ENCODE measurements around the gene AUTS2. TPM values are rescaled to one million over a fixed set of nuclear protein-coding genes. Genes with fewer than 3 reads are reported as not detected.

AUTS2 gene
- total RNA-seq, 1 donor from 2014 or later, result 53.0 TPM

DNA sequence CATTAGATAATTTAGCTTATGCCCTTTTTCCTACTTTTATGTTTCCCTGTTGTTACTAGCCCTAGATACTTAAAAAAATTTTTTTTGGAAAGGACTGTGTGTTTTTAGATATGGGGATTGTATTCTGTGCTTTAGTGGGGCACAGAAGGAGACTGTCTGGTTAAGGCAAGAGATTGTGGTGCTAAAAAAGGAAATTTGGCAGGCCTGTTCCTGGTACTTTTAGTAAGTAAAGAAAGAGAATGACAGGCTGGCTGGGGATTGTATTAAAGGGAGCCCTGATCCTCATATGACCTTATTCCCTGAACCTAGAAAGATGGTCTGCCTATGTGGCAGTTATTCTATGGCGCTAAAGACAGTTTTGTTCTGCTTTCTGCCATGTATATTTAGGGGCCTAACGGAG lies 74.8 kb downstream of the AUTS2 start:
- DNase-seq (ENCODE audit: extremely low spot score in 2 of 2), result no peak
- H3K36me3 ChIP-seq, result no peaks in the 10 kb centered on the region
- no peaks in the 10 kb centered on the region for H3K27me3 ChIP-seq
- no peak overlapping the region for H3K27ac ChIP-seq
- intact Hi-C loops (cut with DNase I), result no loop called here
- no peak overlapping the region for H3K4me3 ChIP-seq
- TF ChIP-seq POLR2AphosphoS5 (IDR thresholded peaks at IDR 0.05; ENCODE audit: insufficient read depth in 1 of 2, low read depth in 1 of 2) (no peak), POLR2A (IDR thresholded peaks at IDR 0.05) (no peak)
- TF ChIP-seq, protein P1, sequence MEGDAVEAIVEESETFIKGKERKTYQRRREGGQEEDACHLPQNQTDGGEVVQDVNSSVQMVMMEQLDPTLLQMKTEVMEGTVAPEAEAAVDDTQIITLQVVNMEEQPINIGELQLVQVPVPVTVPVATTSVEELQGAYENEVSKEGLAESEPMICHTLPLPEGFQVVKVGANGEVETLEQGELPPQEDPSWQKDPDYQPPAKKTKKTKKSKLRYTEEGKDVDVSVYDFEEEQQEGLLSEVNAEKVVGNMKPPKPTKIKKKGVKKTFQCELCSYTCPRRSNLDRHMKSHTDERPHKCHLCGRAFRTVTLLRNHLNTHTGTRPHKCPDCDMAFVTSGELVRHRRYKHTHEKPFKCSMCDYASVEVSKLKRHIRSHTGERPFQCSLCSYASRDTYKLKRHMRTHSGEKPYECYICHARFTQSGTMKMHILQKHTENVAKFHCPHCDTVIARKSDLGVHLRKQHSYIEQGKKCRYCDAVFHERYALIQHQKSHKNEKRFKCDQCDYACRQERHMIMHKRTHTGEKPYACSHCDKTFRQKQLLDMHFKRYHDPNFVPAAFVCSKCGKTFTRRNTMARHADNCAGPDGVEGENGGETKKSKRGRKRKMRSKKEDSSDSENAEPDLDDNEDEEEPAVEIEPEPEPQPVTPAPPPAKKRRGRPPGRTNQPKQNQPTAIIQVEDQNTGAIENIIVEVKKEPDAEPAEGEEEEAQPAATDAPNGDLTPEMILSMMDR (IDR thresholded peaks at IDR 0.05), result no peak
- H3K9me3 ChIP-seq, result no peaks in the 10 kb centered on the region
- peaks cover 34% of the 10 kb centered on the region for H3K4me1 ChIP-seq

DNA sequence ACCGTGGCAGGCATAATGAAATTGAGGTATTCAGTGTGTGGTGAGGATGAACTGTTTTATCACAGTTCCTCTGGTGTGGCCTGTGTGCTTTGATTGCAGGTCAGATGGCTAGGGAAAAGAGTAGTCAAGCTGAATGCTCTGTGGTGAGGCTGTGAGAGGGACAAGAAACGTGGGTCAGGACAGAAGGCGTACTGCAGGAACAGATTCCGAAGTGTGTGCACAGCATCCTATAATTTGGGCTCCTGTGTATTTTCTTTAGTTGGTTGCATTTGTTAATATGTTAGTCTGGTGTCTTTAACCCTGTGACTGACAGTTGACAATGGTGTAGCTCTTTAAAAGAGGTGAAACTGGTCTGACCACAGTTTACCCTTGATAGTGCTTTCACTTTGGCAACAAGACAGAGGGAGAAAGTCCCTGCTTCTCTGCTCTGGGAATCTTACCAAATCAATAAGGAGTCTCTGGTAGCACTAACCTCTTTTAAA lies 76.5 kb downstream of the AUTS2 start:
- Histone ChIP-seq H3K4me1 (peaks cover 47% of the 10 kb centered on the region), H3K4me3 (no peak overlapping the region), H3K36me3 (no peaks in the 10 kb centered on the region), H3K9me3 (no peaks in the 10 kb centered on the region), H3K27me3 (no peaks in the 10 kb centered on the region), H3K27ac (no peak overlapping the region)
- intact Hi-C loops (cut with DNase I), result no loop called here
- no peak for TF ChIP-seq POLR2AphosphoS5 (IDR thresholded peaks at IDR 0.05; ENCODE audit: insufficient read depth in 1 of 2, low read depth in 1 of 2)
- no peak for TF ChIP-seq POLR2A (IDR thresholded peaks at IDR 0.05)
- TF ChIP-seq, protein P1 (IDR thresholded peaks at IDR 0.05), result no peak
- no peak for DNase-seq (ENCODE audit: extremely low spot score in 2 of 2)

DNA sequence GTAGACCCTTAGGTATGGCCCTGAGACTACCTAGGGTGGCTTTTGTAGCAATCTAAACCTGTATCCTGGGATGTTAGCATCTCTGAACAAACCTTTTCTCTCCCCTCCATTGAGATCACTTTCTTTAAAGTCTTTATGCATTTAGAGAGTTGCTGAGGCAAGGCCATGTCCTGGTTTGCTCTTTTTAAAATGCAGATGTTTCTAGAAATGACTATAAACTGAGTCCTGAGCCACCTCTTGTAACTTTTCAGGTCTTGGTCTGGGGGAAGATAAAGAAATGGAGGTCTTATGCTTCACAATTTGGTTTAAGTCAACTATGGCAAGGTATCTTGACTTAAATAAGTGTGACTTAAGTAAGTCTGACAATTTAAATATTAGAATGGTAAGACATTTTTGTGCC lies 78.0 kb downstream of the AUTS2 start:
- no peaks in the 10 kb centered on the region for H3K27me3 ChIP-seq
- no peaks in the 10 kb centered on the region for H3K36me3 ChIP-seq
- H3K4me3 ChIP-seq, result no peak overlapping the region
- intact Hi-C loops (cut with DNase I), result no loop called here
- no peaks in the 10 kb centered on the region for H3K9me3 ChIP-seq
- no peak overlapping the region for H3K27ac ChIP-seq
- H3K4me1 ChIP-seq, result peaks cover 32% of the 10 kb centered on the region
- no peak for DNase-seq (ENCODE audit: extremely low spot score in 2 of 2)
- no peak for TF ChIP-seq POLR2A (IDR thresholded peaks at IDR 0.05)
- TF ChIP-seq, protein P1 (IDR thresholded peaks at IDR 0.05), result no peak
- no peak for TF ChIP-seq POLR2AphosphoS5 (IDR thresholded peaks at IDR 0.05; ENCODE audit: insufficient read depth in 1 of 2, low read depth in 1 of 2)

DNA sequence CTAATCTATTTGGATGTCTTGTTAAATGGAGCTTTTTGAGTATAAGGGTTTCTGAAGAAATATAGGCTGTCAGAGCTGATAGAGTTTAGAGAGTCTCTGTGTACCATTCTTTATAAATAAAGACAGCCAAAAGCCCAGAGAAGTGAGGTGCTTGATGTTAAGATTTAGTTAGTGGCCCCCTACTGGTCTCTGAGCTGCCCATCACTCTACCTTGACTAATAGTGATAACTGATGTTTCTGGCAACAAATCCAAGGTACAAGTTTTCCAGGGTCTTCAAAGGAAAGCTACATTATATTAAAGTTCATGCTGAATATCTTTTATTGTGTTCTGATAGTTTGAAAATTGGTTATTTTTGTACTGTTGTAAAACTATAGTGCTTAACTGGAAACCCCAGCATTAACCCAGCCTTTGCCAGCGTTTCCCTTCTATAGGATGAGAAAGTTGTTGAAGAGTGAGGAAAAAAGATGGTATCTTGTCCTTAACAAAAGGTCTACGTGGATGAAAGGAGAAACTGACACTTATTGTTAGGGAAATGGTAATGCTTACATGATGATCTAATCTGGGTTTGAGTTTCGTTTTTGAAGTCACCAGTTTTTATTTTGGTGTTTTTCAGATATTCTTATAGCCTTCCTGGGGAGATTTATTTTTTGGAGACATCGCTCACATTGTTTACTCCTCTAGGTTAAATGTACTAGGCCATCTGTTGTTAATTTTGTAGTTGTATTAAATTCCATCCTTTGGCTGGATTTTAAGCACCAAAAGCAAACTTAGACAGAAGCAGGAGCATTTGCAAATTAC lies 79.0 kb downstream of the AUTS2 start:
- intact Hi-C loops (cut with DNase I), result no loop called here
- DNase-seq (ENCODE audit: extremely low spot score in 2 of 2), result no peak

More for the DNA sequence above, 79.0 kb downstream of the AUTS2 start:
- no peaks in the 10 kb centered on the region for H3K9me3 ChIP-seq
- H3K4me3 ChIP-seq, result no peak overlapping the region
- H3K36me3 ChIP-seq, result no peaks in the 10 kb centered on the region
- peak overlapping the region; percentile 55 for H3K27ac ChIP-seq
- TF ChIP-seq POLR2A (IDR thresholded peaks at IDR 0.05), result no peak
- no peak for TF ChIP-seq POLR2AphosphoS5 (IDR thresholded peaks at IDR 0.05; ENCODE audit: insufficient read depth in 1 of 2, low read depth in 1 of 2)
- TF ChIP-seq, protein P1 (IDR thresholded peaks at IDR 0.05), result peak in 1 of 3 experiments; percentile 12
- peaks cover 29% of the 10 kb centered on the region for H3K4me1 ChIP-seq
- H3K27me3 ChIP-seq, result no peaks in the 10 kb centered on the region

Data from vagina (tissue), 2 donors.